Fibroblast of skin of scalp (primary cell): Measurements from ENCODE around the gene SLC45A3.

Source experiments
- DNase-seq: peaks from one replicate; pipeline ENCODE4 v3.0.0-alpha.2; 2013

Gene SLC45A3

GRCh38 chr1:205700865-205701401 lies 20.6 kb upstream of the SLC45A3 start:
- DNase-seq = peak; percentile 56

- no peak for DNase-seq
Measured at GRCh38 chr1:205699416-205699815, 19.1 kb upstream of the SLC45A3 start.

- no peak for DNase-seq
Measured at GRCh38 chr1:205698921-205699320, 18.6 kb upstream of the SLC45A3 start.

GRCh38 chr1:205693421-205693991 lies 13.2 kb upstream of the SLC45A3 start:
- DNase-seq = no peak

GRCh38 chr1:205692423-205692822 lies 12.1 kb upstream of the SLC45A3 start:
- no peak for DNase-seq

GRCh38 chr1:205690122-205690756 lies 9.9 kb upstream of the SLC45A3 start:
- DNase-seq = no peak

GRCh38 chr1:205689479-205689878 lies 9.2 kb upstream of the SLC45A3 start:
- no peak for DNase-seq

GRCh38 chr1:205688171-205689080 lies 8.1 kb upstream of the SLC45A3 start:
- DNase-seq = no peak

- no peak for DNase-seq
Measured at GRCh38 chr1:205687242-205687641, 6.9 kb upstream of the SLC45A3 start.

GRCh38 chr1:205681364-205681763 lies 1.1 kb upstream of the SLC45A3 start:
- DNase-seq = no peak

- no peak for DNase-seq
Measured at GRCh38 chr1:205678286-205679111, 1.8 kb downstream of the SLC45A3 start.

GRCh38 chr1:205677167-205677566 lies 3.1 kb downstream of the SLC45A3 start:
- no peak for DNase-seq

GRCh38 chr1:205676597-205676996 lies 3.7 kb downstream of the SLC45A3 start:
- DNase-seq = no peak

GRCh38 chr1:205676002-205676401 lies 4.3 kb downstream of the SLC45A3 start:
- no peak for DNase-seq

- no peak for DNase-seq
Measured at GRCh38 chr1:205675247-205675646, 5.1 kb downstream of the SLC45A3 start.

GRCh38 chr1:205672970-205673369 lies 7.3 kb downstream of the SLC45A3 start:
- DNase-seq = no peak

GRCh38 chr1:205672395-205672889 lies 7.9 kb downstream of the SLC45A3 start:
- DNase-seq = no peak

GRCh38 chr1:205670611-205671430 lies 9.5 kb downstream of the SLC45A3 start:
- no peak for DNase-seq

GRCh38 chr1:205670150-205670446 lies 10.2 kb downstream of the SLC45A3 start:
- no peak for DNase-seq

GRCh38 chr1:205669341-205670149 lies 10.8 kb downstream of the SLC45A3 start:
- DNase-seq = no peak

- DNase-seq = no peak
Measured at GRCh38 chr1:205668951-205669340, 11.4 kb downstream of the SLC45A3 start.
